HG03025 (cell line): ENCODE results near the gene KRTAP10-9.
"Not testable (repeated sequence)": the region's sequence is repeated elsewhere in the genome, so short reads cannot be mapped to it uniquely, and the experiment has no call there.

Experiments
- ATAC-seq: cut with Tn5 transposase; IDR thresholded peaks from one replicate; pipeline ENCODE4 v1.9.1; 2021; ENCODE audit warnings: mild to moderate bottlenecking, moderate library complexity; ENCODE audit not compliant: unreplicated experiment, low FRiP score

KRTAP10-9 gene

DNA sequence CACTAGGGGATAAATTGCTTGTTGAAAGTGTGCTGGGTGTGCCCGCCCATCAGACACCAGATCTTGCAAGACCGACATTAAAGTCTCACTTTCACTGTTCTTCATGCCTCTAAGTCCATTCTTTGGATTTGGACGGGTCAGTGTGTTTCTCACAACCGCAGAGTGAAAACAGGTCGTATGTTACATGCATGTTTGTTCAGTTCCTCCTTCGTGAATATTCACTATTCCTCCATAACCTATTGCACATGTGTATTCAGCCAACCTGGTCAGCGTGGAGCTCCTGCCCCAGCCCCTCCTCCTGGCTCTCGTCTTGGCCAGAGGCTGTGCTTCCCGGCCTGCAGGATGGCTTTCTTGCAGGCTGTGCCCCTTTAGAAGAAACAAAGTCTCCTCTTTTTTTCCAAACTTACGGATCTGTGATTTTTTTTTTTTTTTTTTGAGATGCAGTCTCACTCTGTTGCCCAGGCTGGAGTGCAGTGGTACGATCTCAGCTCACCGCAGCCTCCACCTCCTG, 32.4 kb upstream of the KRTAP10-9 start:
- ATAC-seq: no peak

DNA sequence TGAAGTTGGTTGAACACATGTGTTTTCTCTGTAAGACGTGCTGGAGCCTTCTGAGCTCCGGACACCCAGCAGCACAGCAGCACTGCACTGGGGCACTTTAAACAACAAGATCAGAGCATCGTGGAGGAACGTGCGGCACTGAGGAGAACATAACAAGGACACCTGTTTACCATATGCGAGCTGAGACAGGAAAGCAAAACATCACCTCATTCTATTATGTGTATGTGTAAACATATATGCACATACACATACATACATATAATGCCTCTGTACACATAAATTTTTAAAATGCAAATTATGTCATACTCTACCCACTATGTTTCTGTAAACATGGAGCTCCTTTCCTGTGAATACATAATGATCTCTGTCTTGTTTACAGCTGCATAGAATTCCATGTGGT, 31.4 kb upstream of the KRTAP10-9 start:
- no peak for ATAC-seq

DNA sequence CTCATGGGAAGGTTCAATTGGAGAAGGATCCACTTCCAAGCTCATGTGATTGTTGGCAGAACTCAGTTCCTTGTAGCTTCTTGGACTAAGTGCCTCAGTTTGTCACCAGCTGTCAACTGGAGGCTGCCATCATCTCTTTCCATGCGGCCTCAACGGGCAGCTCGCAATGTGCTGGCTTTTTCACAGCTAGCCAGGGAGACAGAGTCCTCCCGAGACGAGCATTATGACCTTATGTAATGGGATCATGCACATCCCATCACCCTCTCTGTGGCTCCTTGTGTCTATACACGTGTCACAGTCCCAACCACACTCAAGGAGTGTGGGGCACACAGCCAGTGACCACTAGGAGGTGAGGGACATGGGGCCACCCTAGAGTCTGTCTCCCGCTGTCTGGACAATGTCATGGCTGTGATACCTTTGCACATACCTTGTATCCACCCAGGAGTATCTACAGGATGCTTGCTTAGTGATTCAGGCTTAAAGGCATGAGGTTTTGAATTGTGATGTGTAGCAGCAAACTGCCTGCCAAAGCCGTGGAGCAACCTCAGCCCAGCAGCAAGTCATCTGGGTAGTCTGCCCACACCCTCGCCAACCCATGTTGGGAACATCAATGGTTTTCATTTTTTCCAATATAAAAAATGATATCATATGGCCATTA, 30.7 kb upstream of the KRTAP10-9 start:
- no peak for ATAC-seq

DNA sequence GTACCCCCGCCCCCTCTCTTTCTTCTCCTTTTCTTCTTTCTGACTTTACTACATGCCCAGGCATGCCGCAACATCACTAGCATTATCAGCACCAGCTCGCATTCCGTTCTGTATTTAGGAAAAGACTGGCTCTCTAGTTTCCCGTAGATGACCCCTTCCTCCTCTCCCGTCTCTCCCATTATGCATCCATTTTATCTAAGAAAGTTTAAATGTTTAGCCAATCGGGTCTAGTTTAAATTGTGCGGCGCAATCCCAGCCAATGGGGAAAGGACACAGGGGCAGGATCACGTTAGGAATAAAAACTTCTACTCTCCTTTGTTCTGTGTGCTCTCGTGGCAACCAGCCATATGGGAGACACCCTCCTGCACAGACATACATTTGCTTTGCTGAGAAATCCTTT, 28.8 kb upstream of the KRTAP10-9 start:
- no peak for ATAC-seq

DNA sequence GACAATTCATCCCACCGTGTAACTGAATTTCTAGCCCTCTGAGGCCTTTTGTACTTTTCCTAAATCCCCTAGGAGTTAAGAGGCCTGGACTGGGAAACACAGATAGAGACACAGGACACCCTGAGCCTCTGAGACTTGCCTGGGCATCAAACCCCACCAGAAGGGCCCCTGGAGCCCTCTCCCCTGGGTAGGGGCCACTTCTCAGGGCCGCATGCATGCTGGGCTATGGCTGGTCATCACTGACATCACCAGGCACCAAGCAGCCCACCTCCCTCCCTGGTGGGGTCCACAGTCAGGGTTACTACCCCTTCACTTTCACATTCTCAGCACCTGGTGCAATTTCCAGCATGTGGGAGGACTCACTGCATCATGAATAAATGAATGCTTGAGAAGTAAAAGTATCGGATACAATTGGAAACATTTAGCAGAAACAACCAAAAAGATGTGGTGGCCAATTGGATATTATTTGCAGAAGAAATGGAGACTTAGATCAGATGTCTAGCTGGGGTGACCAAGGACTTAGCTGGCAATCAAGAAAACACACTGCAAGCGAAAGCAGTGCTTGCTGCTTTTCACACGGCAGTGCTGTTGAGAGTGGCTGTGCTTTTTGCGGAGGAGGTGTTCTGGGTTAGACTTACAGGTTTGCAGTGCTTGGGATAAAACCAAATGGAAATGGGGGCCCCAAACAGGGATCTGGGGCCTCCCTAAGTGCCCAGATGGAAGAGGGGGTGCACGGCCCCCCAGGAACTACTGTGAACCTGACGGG, 27.4 kb upstream of the KRTAP10-9 start:
- no peak for ATAC-seq

DNA sequence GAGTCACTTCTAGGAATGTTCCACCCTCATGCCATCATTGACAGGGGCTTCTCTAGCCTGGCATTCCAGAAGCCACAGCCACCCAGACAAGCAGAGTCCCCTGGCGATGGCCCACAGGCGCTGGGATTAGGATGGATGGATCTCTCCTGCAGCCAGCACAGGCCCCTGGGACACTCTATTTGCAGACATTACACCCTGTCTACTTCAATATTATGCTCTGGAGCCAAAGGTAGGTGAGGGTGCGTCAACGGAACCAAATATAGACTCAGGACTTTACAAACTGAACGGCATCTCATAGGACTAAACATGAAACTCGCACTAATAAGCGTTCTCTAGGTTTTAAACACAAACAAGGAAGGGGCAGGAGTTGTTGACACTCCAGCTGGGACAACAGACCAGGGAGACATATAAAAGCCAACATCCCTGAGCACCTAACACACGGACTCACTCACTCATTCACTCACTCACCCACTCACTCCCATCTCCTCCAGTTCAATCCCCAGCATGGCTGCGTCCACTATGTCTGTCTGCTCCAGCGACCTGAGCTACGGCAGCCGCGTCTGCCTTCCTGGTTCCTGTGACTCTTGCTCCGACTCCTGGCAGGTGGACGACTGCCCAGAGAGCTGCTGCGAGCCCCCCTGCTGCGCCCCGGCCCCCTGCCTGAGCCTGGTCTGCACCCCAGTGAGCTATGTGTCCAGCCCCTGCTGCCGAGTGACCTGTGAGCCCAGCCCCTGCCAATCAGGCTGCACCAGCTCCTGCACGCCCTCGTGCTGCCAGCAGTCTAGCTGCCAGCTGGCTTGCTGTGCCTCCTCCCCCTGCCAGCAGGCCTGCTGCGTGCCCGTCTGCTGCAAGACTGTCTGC, 26.5 kb upstream of the KRTAP10-9 start, which contains the start of gene KRTAP10-7:
Gene KRTAP10-7 (plus strand): TSS at position 480 of the 861 bp plus-strand sequence. CDS start 25 bp downstream, at position 505.
- not testable (repeated sequence) for ATAC-seq

DNA sequence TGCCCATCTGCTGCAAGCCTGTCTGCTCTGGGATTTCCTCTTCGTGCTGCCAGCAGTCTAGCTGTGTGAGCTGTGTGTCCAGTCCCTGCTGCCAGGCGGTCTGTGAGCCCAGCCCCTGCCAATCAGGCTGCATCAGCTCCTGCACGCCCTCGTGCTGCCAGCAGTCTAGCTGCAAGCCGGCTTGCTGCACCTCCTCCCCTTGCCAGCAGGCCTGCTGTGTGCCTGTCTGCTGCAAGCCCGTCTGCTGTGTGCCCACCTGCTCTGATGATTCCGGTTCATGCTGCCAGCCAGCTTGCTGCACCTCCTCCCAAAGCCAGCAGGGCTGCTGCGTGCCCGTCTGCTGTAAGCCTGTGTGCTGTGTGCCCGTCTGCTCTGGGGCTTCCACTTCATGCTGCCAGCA, 25.8 kb upstream of the KRTAP10-9 start:
- ATAC-seq: not testable (repeated sequence)

DNA sequence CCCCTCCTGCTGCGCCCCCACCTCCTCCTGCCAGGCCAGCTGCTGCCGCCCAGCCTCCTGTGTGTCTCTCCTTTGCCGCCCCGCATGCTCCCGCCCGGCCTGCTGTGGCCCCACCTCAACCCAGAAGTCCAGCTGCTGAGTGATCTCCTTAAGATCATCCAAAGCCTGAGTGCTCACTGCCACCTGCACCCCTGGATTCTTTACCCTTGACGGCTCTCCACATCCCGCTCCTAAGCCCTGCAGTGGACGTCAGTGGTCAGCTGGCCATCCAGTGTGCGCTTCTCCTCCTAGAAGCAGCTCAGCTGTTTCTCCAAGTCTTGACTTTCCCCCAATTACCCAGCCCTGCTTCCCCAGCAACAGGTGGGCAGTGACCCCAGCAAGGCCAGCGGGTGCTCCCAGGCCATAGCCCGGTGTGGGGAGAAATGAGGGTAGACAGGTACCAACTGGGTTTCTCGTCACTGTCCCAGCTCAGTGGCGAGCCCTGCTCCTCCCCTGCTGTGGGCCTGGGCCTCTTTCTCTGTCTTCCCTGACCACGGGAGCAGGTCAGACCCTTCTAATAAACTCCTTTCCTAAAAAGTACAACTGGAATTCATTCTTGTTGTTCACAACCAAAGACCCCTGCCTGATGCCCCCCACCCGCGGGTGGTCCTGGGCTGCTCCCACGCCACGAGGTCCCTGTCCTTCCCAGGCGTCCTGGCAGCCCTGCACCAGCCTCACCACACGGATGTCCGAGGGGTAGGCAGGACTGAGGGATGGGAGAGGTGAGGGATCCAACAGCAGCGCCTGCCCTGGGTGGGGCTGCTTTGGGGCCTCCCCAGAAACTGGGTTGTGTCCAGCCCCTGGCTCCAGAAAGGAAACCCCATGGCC, 25.1 kb upstream of the KRTAP10-9 start:
- no peak for ATAC-seq

DNA sequence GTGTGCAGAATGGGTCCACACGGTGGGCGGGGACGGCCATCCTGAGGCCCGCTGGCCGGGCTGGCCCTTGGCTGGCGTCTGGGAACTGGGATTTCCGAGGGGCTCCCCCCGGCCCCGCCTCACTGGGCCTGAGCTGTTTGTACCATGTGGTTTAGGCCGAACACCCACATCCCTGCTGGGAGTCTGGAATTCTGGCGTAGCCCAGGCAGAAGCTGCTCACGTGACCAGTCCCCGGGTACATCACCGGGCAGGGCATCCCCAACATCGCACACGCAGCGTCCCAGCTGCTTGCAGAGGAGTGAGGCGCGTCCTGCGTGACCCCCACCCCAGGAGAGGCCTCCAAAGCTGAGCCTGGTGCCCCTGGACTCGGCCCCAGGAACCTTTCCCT, 24.4 kb upstream of the KRTAP10-9 start:
- no peak for ATAC-seq

DNA sequence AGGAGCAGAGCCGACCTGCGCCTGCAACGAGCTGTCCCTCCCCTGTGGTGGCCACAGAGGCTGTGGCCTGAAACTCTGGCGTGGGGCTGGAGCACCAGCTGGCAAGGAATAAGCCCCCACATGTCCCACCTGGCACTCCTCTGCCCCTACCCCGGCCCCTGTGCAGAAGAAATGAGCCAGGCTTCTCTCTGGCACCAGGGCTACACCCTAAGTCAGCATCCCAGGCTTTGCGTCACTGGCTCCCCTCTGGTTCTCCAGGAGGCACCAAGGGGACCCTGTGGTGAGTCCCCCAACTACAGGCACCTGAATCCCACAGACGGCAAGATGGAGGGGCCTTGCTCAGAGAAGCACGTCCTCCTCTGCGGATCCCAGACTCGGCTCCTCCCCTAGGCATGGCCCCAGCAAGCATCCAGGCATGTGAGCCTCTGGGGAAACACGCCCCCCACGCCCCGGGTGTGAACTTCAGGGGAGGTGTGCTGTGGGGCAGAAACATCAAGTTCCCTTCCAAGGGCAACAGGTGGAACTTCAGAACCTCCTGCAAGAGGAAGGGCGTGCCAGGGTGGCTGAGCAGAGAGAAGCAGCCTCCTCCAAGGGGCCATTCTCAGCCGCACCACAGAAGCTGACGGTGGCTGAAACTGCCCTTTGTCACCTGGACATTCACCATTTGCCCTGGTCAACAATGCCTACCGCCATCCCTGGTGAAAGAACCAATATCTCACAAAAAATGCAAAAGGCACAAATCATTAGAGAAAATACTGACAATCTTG, 23.6 kb upstream of the KRTAP10-9 start:
- no peak for ATAC-seq

DNA sequence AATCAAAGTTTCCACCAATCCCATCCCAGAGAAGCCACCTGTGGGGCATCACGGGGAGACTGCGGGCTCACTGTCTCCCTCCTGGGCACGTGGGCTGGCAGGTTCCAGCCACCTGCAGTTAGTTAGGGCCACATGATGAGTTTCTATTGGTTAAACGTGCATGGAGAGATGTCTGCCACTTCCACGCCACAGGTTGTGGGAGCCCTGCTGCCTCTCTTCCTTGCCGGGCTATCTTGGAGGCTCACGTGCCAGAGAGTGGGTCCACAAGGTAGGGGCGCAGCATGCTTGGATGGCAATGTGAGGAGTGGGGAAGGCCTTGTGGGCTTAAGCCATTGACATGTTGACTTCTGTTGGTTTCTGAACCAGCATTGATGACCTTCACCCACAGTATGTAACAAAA, 23.0 kb upstream of the KRTAP10-9 start:
- ATAC-seq: no peak

DNA sequence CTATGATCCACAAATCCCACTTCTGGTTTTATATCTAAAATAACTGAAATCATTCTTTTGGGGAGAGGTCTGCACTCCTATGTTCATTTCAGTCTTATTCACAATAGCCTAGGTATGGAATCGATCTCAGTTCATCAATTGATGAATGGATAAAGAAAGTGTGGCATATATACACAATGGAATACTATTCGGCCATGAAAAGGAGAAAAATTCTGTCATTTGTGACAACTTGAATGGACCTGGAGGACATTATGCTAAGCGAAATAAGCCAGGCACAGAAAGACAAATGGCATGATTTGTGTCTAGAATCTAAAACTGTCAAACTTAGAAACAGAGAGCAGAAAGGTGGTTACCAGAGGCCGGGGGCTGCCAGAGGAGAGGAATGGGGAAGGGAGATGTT, 20.4 kb upstream of the KRTAP10-9 start:
- ATAC-seq: no peak

DNA sequence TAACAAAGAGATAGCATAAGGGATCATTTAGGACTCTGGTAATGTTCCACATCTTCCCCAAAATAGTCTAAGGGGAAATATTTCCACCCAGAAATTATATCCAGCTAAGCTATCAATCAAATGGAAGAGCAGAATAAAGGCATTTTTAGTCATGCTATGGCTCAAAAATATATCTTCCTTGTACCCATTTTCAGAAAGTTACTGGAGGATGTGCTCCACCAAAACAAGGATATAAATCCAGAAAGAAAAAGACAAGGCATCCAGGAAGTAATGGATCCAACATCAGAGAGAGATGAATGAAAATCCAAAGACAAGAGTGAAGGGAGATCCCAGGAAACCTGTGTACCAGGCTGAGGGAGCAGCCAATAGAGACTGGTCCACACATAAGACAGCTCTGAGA, 17.7 kb upstream of the KRTAP10-9 start:
- ATAC-seq: no peak

DNA sequence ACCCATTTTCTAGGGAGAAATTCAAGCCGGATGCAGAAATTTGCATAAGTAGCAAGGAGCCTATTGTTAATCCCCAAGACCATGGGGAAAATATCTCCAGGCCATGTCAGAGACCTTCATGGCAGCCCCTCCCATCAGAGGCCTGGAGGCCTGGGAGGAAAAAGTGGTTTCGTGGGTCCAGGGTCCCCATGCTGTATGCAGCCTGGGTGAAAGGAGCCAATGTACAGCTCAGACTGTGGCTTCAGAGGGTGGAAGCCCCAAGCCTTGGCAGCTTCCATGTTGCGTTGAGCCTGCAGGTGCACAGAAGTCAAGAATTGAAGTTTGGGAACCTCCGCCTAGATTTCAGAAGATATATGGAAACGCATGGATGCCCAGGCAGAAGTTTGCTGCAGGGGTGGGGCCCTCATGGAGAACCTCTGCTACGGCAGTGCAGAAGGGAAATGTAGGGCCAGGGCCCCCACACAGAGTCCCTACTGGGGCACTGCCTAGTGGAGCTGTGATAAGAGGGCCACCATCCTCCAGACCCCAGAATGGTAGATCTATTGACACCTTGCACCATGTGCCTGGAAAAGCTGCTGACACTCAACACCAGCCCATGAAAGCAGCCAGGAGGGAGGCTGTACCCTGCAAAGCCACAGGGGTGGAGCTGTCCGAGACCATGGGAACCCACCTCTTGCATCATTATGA, 16.6 kb upstream of the KRTAP10-9 start:
- not testable (repeated sequence) for ATAC-seq

DNA sequence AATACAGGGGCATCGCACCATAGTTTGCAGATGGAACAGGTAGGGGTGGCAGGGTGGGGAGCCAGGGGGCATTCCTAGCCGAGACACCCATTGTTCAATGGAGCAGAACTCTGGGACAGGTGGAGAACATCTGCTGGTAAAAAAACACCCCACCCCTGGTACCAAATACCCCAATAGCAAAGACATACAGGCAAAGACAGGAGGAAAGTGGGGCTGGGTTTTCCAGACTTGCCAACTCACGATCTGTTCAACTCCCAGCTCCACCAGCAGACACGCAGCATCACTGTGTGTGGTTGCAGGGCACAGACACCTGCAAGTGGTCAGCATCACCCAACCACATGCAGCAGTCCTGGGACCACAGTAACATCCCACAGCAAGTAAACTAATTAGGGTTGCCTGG, 15.3 kb upstream of the KRTAP10-9 start:
- no peak for ATAC-seq

DNA sequence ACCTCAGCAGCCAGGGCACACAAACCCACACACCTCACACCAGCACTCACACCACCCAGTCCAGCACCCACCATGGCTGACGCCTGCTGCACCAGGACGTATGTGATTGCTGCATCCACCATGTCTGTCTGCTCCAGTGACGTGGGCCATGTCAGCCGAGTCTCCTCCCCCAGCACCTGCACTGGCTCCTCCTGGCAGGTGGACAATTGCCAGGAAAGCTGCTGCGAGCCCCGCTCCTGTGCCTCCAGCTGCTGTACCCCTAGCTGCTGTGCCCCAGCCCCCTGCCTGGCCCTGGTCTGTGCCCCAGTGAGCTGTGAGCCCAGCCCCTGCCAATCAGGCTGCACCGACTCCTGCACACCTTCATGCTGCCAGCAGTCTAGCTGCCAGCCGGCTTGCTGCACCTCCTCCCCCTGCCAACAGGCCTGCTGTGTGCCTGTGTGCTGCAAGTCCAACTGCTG, 14.8 kb upstream of the KRTAP10-9 start, which contains the start of gene KRTAP10-8:
Gene KRTAP10-8 (plus strand): TSS at position 51 of the 458 bp plus-strand sequence. CDS start 22 bp downstream, at position 73.
- no peak for ATAC-seq

DNA sequence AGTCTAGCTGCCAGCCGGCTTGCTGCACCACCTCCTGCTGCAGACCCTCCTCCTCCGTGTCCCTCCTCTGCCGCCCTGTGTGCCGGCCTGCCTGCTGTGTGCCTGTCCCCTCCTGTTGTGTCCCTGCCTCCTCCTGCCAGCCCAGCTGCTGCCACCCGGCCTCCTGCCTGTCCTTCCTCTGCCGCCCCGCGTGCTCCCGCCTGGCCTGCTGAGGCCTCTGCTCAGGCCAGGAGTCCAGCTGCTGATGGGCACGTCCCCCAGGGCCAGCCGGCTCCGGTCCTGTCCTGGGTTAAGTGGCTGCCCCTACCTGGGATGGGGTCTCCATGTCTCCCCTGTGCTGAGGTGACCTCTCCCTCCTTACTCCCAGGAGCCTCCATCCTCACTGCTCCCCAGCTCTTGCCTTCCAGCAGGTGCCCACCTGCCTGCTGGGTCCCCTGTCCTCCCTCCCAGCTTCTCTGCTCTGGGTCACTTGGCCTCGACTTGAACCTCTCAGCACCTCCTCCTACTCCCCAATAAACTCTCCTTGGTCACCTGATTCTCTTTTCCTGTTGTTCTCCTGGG, 14.1 kb upstream of the KRTAP10-9 start:
- ATAC-seq: no peak
